HG02884 (cell line): ENCODE data around the gene MGAT5.

ENCODE experiments used
- ATAC-seq: cut with Tn5 transposase; IDR thresholded peaks from one replicate; pipeline ENCODE4 v1.9.1; 2021; ENCODE audit warnings: mild to moderate bottlenecking, moderate library complexity; ENCODE audit not compliant: unreplicated experiment

The MGAT5 gene

GRCh38 chr2:134301099-134301927 is 47.4 kb downstream of the MGAT5 start:
- ATAC-seq, result no peak

- no peak for ATAC-seq
Measured at GRCh38 chr2:134301928-134302260, 48.0 kb downstream of the MGAT5 start.

- no peak for ATAC-seq
Measured at GRCh38 chr2:134304394-134305108, 50.7 kb downstream of the MGAT5 start.

- no peak for ATAC-seq
Measured at GRCh38 chr2:134305109-134305491, 51.2 kb downstream of the MGAT5 start.

GRCh38 chr2:134306521-134306920 is 52.6 kb downstream of the MGAT5 start:
- no peak for ATAC-seq

GRCh38 chr2:134307334-134307733 is 53.5 kb downstream of the MGAT5 start:
- ATAC-seq, result no peak

GRCh38 chr2:134308474-134309385 is 54.9 kb downstream of the MGAT5 start:
- ATAC-seq, result no peak

GRCh38 chr2:134310107-134311079 is 56.5 kb downstream of the MGAT5 start:
- no peak for ATAC-seq

- ATAC-seq, result no peak
Measured at GRCh38 chr2:134312482-134312881, 58.6 kb downstream of the MGAT5 start.

- no peak for ATAC-seq
Measured at GRCh38 chr2:134314202-134314601, 60.3 kb downstream of the MGAT5 start.

GRCh38 chr2:134314681-134315368 is 61.0 kb downstream of the MGAT5 start:
- ATAC-seq, result no peak

- ATAC-seq, result no peak
Measured at GRCh38 chr2:134315471-134315870, 61.6 kb downstream of the MGAT5 start.

- no peak for ATAC-seq
Measured at GRCh38 chr2:134319596-134320254, 65.9 kb downstream of the MGAT5 start.

GRCh38 chr2:134320930-134321329 is 67.1 kb downstream of the MGAT5 start:
- ATAC-seq, result no peak

- ATAC-seq, result no peak
Measured at GRCh38 chr2:134323777-134324176, 69.9 kb downstream of the MGAT5 start.

GRCh38 chr2:134324430-134324829 is 70.6 kb downstream of the MGAT5 start:
- ATAC-seq, result no peak

GRCh38 chr2:134324947-134325346 is 71.1 kb downstream of the MGAT5 start:
- peak; percentile 84 for ATAC-seq

- no peak for ATAC-seq
Measured at GRCh38 chr2:134325696-134326095, 71.8 kb downstream of the MGAT5 start.

- ATAC-seq, result no peak
Measured at GRCh38 chr2:134327367-134327766, 73.5 kb downstream of the MGAT5 start.
